Skin epidermis (tissue), 12 donors: ENCODE measurements around the gene ARRDC2.
A peak's percentile ranks its signal among the peaks of the same experiment; 100 is the strongest.
"Not testable (repeated sequence)": the region's sequence is repeated elsewhere in the genome, so short reads cannot be mapped to it uniquely, and the experiment has no call there.

Source experiments
- H3K27ac ChIP-seq, 21 experiments: fragments of 200-600 bp; sonication (generic) in 11 of 21; one replicate each; pipeline ENCODE4 v1.5.0; 2020; ENCODE audit warnings: mild to moderate bottlenecking in 3 of 21, inconsistent platforms in 2 of 21, moderate library complexity in 2 of 21
- H3K4me3 ChIP-seq, 7 experiments: fragments of 200-600 bp; sonication (generic) in 2 of 7; one replicate each; pipeline ENCODE4 v1.5.0; 2020; ENCODE audit warnings: inconsistent platforms in 2 of 7, mild to moderate bottlenecking in 2 of 7, moderate library complexity in 1 of 7

The ARRDC2 gene

GRCh38 chr19:17986569-17986968 is 21.4 kb upstream of the ARRDC2 start:
- H3K27ac ChIP-seq, H3K4me3 ChIP-seq: not testable (repeated sequence)

DNA sequence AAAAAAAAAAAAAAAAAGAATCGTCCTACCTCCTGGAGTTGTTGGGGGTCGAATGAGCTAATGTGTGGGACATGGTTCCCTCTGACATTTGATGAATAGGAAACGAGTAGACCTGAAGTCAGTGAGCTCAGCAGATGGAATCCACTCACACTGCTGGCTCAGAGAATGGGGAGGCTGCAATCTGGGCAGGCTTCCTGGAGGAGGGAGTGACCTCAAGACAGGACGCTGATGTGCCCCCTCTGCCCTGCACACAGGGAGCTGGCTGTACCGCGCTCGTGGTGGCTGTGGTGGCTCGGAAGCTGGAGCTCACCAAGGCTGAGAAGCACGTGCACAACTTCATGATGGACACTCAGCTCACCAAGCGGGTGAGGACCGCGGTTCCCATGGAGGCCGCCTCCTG is 19.8 kb upstream of the ARRDC2 start:
- no peak overlapping the region for H3K4me3 ChIP-seq

GRCh38 chr19:17989425-17990094 is 18.4 kb upstream of the ARRDC2 start:
- H3K27ac ChIP-seq, result no peak overlapping the region
- H3K4me3 ChIP-seq, result no peak overlapping the region

More for the DNA sequence above, 19.8 kb upstream of the ARRDC2 start:
- no peak overlapping the region for H3K27ac ChIP-seq

- H3K4me3 ChIP-seq, result no peak overlapping the region
- no peak overlapping the region for H3K27ac ChIP-seq
Measured at GRCh38 chr19:17993076-17993813, 14.7 kb upstream of the ARRDC2 start.

GRCh38 chr19:17996826-17997316 is 11.1 kb upstream of the ARRDC2 start:
- Histone ChIP-seq H3K4me3 (no peak overlapping the region), H3K27ac (no peak overlapping the region)

GRCh38 chr19:17997969-17998826 is 9.8 kb upstream of the ARRDC2 start:
- Histone ChIP-seq H3K4me3 (no peak overlapping the region), H3K27ac (peak overlapping the region in 3 of 21 experiments; percentile 32 to 49 (median 38))

DNA sequence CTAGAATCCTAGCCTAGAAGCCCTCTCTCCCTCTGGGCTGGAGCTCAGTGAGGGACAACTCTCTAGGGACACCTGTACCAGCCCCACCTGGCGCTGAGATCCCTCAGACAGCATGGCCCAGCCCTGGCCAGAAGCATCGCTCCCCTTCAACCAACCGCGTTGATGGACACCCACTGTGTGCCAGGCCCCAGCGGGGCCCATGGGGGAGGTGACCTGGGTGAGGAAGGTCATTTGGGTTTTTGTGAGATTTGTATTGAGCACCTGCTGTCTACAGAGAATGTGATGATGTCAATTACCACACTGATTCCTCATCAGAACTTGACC is 9.2 kb upstream of the ARRDC2 start:
- Histone ChIP-seq H3K4me3 (no peak overlapping the region), H3K27ac (peak overlapping the region in 1 of 21 experiments; percentile 32)

- H3K4me3 ChIP-seq, result peak overlapping the region in 1 of 7 experiments; percentile 70
- H3K27ac ChIP-seq, result peak overlapping the region; percentile 12 to 94 (median 87)
Measured at GRCh38 chr19:17999684-18000479, 8.1 kb upstream of the ARRDC2 start.

DNA sequence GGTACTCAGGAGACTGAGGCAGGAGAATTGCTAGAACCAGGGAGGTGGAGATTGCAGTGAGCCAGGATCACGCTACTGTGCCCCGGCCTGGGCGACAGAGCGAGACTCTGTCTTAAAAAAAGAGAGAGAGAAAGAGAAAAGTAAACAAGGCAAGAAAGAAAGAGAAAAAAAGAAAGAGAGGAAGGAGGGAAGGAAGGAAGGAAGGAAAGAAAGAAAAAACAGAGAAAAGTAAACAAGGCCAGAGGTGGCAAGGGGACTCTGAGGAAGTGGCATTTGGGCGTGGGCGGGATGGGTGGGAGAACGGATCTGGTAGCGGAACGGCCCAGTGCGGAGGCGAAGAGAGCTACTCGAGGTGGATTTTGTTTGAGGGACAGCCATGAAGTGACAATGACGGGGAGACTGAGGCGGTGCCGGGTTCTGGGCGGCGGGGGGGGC is 7.5 kb upstream of the ARRDC2 start:
- Histone ChIP-seq H3K4me3 (peak overlapping the region; percentile 53 to 79 (median 63)), H3K27ac (peak overlapping the region; percentile 12 to 94 (median 87))

GRCh38 chr19:18000915-18001776 is 6.8 kb upstream of the ARRDC2 start:
- peak overlapping the region; percentile 53 to 79 (median 63) for H3K4me3 ChIP-seq

DNA sequence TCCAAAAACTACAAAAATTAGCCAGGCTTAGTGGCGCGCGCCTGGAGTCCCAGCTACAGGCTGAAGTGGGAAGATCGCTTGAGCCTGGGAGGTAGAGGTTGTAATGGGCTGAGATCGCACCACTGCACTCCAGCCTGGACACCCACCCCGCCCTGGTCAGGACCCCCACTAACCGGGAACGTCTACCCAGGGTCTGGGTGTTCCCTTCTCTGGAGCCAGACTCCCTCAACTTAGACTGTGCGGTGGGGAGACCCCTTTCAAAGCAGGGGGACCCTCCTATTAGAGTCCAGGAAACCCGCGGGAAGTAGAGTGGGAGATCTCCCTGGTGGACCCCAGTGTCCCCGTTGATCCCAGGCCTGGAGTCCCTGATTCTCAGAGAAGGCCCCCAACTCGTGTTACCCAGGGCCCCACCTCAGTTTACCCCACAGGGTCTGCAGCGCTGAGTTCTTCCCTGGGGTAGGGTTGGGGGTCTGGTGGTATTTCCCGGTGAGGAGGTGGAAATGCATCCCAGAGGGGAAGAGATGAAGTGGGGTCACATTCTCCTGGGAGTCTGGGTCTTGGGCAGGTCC is 6.1 kb upstream of the ARRDC2 start:
- Histone ChIP-seq H3K27ac (peak overlapping the region; percentile 12 to 94 (median 87)), H3K4me3 (peak overlapping the region; percentile 53 to 79 (median 63))

More at GRCh38 chr19:18000915-18001776, 6.8 kb upstream of the ARRDC2 start:
- peak overlapping the region; percentile 12 to 94 (median 87) for H3K27ac ChIP-seq

GRCh38 chr19:18002347-18002850 is 5.6 kb upstream of the ARRDC2 start:
- H3K27ac ChIP-seq, result peak overlapping the region in 16 of 21 experiments; percentile 79 to 94 (median 87)

GRCh38 chr19:18005750-18006149 is 2.2 kb upstream of the ARRDC2 start:
- not testable (repeated sequence) for H3K4me3 ChIP-seq, H3K27ac ChIP-seq

More at GRCh38 chr19:18002347-18002850, 5.6 kb upstream of the ARRDC2 start:
- H3K4me3 ChIP-seq, result peak overlapping the region; percentile 53 to 79 (median 63)

DNA sequence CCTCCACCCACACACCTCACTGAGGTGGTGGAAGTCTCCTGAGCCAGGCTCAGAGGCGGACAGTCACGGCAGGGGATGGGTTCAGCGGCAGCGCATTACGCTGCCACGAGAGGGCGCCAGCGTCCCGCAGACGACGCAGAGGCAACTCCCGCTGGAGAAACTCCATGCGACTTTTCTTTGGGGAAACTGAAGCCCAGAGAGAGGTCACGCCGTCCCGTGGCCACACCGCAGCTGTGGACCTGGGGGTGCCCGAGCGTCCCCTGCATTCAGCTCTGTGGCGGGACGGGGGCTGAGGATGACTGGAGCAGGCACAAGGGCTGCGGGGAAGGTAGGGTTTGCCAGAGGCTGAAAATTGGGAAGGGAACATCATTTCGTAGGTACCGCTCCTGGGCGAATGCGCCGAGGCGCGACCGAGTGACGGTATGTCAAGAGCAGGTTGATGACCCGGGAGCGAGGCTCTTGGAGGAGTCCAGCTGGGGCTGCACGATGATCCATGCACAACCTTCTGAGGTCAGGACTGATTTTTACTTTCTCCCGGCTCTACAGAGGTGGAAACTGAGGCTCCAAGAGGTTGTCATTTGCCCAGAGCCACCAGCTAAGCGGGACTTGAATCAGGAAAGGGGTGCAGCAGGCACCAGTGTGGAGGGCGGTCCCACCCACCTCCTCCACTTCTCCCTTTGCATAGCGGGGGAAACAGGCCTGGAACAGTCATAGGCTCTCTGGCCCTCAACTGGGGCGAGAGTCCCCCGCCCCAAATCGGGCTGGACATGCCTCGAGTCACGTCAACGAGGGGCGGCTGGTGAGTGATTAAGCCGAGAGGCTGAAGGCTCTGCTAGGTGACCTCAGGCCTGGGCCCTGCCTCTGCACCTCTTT is 690 bp upstream of the ARRDC2 start:
- H3K27ac ChIP-seq, result peak overlapping the region; percentile 8 to 90 (median 72)

DNA sequence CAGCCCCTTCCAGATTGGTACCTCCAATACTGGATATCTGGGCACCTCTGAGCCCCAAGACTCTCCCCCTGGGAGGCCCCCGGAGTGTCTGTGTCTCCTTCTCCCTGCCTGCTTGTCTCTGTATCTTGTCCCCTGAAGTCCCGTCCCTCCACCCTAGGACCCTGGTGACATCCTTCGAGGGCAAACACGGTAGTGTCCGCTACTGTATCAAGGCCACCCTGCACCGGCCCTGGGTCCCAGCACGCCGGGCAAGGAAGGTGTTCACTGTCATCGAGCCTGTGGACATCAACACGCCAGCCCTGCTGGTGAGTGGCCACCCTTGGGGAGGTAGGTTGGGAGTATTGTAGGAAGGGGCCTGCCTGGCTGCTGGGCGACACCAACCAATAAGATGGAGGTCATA is 844 bp downstream of the ARRDC2 start:
- Histone ChIP-seq H3K4me3 (peak overlapping the region; percentile 34 to 47 (median 44)), H3K27ac (peak overlapping the region in 20 of 21 experiments; percentile 29 to 90 (median 72))

More for the DNA sequence above, 690 bp upstream of the ARRDC2 start:
- H3K4me3 ChIP-seq, result peak overlapping the region; percentile 34 to 47 (median 44)

- peak overlapping the region in 6 of 7 experiments; percentile 34 to 47 (median 44) for H3K4me3 ChIP-seq
- peak overlapping the region in 8 of 21 experiments; percentile 39 to 90 (median 72) for H3K27ac ChIP-seq
Measured at GRCh38 chr19:18009412-18010066, 1.6 kb downstream of the ARRDC2 start.
